ENCODE data around the gene AIDA.

GRCh38 chr1:222641269-222641948, 70.9 kb downstream of the AIDA start:
- TF ChIP-seq, protein P1, sequence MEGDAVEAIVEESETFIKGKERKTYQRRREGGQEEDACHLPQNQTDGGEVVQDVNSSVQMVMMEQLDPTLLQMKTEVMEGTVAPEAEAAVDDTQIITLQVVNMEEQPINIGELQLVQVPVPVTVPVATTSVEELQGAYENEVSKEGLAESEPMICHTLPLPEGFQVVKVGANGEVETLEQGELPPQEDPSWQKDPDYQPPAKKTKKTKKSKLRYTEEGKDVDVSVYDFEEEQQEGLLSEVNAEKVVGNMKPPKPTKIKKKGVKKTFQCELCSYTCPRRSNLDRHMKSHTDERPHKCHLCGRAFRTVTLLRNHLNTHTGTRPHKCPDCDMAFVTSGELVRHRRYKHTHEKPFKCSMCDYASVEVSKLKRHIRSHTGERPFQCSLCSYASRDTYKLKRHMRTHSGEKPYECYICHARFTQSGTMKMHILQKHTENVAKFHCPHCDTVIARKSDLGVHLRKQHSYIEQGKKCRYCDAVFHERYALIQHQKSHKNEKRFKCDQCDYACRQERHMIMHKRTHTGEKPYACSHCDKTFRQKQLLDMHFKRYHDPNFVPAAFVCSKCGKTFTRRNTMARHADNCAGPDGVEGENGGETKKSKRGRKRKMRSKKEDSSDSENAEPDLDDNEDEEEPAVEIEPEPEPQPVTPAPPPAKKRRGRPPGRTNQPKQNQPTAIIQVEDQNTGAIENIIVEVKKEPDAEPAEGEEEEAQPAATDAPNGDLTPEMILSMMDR (IDR thresholded peaks at IDR 0.05), result no peak
- no peak for TF ChIP-seq POLR2A (IDR thresholded peaks at IDR 0.05)
